WTC11 (cell line): ENCODE measurements around the gene TRMT11. TPM values are rescaled to one million over a fixed set of nuclear protein-coding genes. Genes with fewer than 3 reads are reported as not detected.

Experiments
- ATAC-seq: fragments of 200-7000 bp; cut with Tn5 transposase; 2 replicates; pipeline ENCODE4 v1.10.0; 2021; ENCODE audit warnings: mild to moderate bottlenecking, moderate library complexity
- CTCF ChIA-PET: fragments of 300-600 bp; sonication (Branson Sonifier 250); formaldehyde crosslinking; loops from one replicate; lab custom pipeline; 2021; ENCODE audit warnings: antibody characterized with exemption; lab: Charles Lee
- POLR2A ChIA-PET: fragments of 350-600 bp; sonication (Branson Sonifier 250); formaldehyde crosslinking; loops from one replicate; lab custom pipeline; 2021; ENCODE audit warnings: antibody characterized with exemption; lab: Charles Lee
- DNase-seq: peaks from one replicate; pipeline ENCODE4 v3.0.0; 2021; ENCODE audit warnings: low spot score
- H3K27ac Mint-ChIP-seq: 2 replicates; pipeline ENCODE4 v1.8.0; 2021; ENCODE audit warnings: mixed read lengths
- H3K27me3 Mint-ChIP-seq: 2 replicates; pipeline ENCODE4 v1.8.0; 2021; ENCODE audit warnings: low read depth, mild to moderate bottlenecking, moderate library complexity, mixed read lengths
- H3K36me3 Mint-ChIP-seq: 2 replicates; pipeline ENCODE4 v1.8.0; 2021; ENCODE audit warnings: mixed read lengths
- H3K4me1 Mint-ChIP-seq: 2 replicates; pipeline ENCODE4 v1.8.0; 2022; ENCODE audit warnings: mixed read lengths
- H3K4me3 Mint-ChIP-seq: 2 replicates; pipeline ENCODE4 v1.8.0; 2021; ENCODE audit warnings: mild to moderate bottlenecking, moderate library complexity, mixed read lengths
- H3K9me3 Mint-ChIP-seq: 2 replicates; pipeline ENCODE4 v1.8.0; 2021; ENCODE audit warnings: mixed read lengths
- AFF4 ChIP-seq: sonication (generic); formaldehyde crosslinking; IDR thresholded peaks from 2 replicates; pipeline ENCODE4 v1.8.1; 2023; ENCODE audit warnings: mild to moderate bottlenecking, missing genetic modification reagents, borderline replicate concordance
- ATF2 ChIP-seq: sonication (generic); formaldehyde crosslinking; IDR thresholded peaks from 2 replicates; pipeline ENCODE4 v1.8.1; 2022; ENCODE audit warnings: low read depth, missing genetic modification reagents, borderline replicate concordance
- ATF6 ChIP-seq: sonication (generic); formaldehyde crosslinking; IDR thresholded peaks from 2 replicates; pipeline ENCODE4 v1.8.1; 2023; ENCODE audit warnings: mild to moderate bottlenecking, missing genetic modification reagents
- CBFB ChIP-seq: sonication (generic); formaldehyde crosslinking; IDR thresholded peaks from 2 replicates; pipeline ENCODE4 v1.8.1; 2022; ENCODE audit warnings: mild to moderate bottlenecking, low read depth, missing genetic modification reagents
- FOXK1 ChIP-seq: sonication (generic); formaldehyde crosslinking; IDR thresholded peaks from 2 replicates; pipeline ENCODE4 v1.8.0; 2022; ENCODE audit warnings: mild to moderate bottlenecking, moderate library complexity, missing genetic modification reagents
- HMGXB4 ChIP-seq: sonication (generic); formaldehyde crosslinking; IDR thresholded peaks from 2 replicates; pipeline ENCODE4 v1.8.1; 2023; ENCODE audit warnings: mild to moderate bottlenecking, moderate library complexity, missing genetic modification reagents
- NFE2L1 ChIP-seq: sonication (generic); formaldehyde crosslinking; IDR thresholded peaks from 2 replicates; pipeline ENCODE4 v1.8.1; 2023; ENCODE audit warnings: missing genetic modification reagents
- NR2C2 ChIP-seq: sonication (generic); formaldehyde crosslinking; IDR thresholded peaks from 2 replicates; pipeline ENCODE4 v1.8.0; 2022; ENCODE audit warnings: mild to moderate bottlenecking, missing genetic modification reagents
- RORB ChIP-seq: fragments of 250-450 bp; sonication (Bioruptor Pico); IDR thresholded peaks from 2 replicates; pipeline ENCODE4 v1.9.0; 2021; ENCODE audit warnings: mild to moderate bottlenecking
- SOX15 ChIP-seq: fragments of 250-450 bp; sonication (Bioruptor Pico); IDR thresholded peaks from 2 replicates; pipeline ENCODE4 v1.9.0; 2021; ENCODE audit warnings: mild to moderate bottlenecking
- USF2 ChIP-seq: sonication (generic); formaldehyde crosslinking; IDR thresholded peaks from 2 replicates; pipeline ENCODE4 v1.8.1; 2023; ENCODE audit warnings: mild to moderate bottlenecking, missing genetic modification reagents, moderate library complexity
- ZNF219 ChIP-seq: sonication (generic); formaldehyde crosslinking; IDR thresholded peaks from 2 replicates; pipeline ENCODE4 v1.8.0; 2023; ENCODE audit warnings: missing genetic modification reagents, mild to moderate bottlenecking, borderline replicate concordance
- ZNF232 ChIP-seq: sonication (generic); formaldehyde crosslinking; IDR thresholded peaks from 2 replicates; pipeline ENCODE4 v1.8.0; 2022; ENCODE audit warnings: mild to moderate bottlenecking, missing genetic modification reagents
- ZNF671 ChIP-seq: fragments of 250-450 bp; sonication (Bioruptor Pico); IDR thresholded peaks from 2 replicates; pipeline ENCODE4 v1.8.0; 2021; ENCODE audit warnings: mild to moderate bottlenecking
- total RNA-seq: library from RNA; stranded (reverse); gene quantifications from 3 replicates; pipeline ENCODE4 v1.2.3, GENCODE V29; 2021
- TF ChIP-seq, protein P1 (sequence below): sonication (generic); formaldehyde crosslinking; IDR thresholded peaks from 2 replicates; pipeline ENCODE4 v1.8.1; 2023; ENCODE audit warnings: mild to moderate bottlenecking, missing genetic modification reagents, moderate library complexity
- TF ChIP-seq, protein P2 (sequence below): sonication (generic); formaldehyde crosslinking; conservative IDR thresholded peaks from 2 replicates; pipeline ENCODE4 v1.8.1; 2022; ENCODE audit warnings: mild to moderate bottlenecking, missing genetic modification reagents
- TF ChIP-seq, protein P3 (sequence below): fragments of 250-450 bp; sonication (Bioruptor Pico); IDR thresholded peaks from 2 replicates; pipeline ENCODE4 v1.9.0; 2021; ENCODE audit warnings: mild to moderate bottlenecking
- TF ChIP-seq, protein P4 (sequence below): sonication (generic); formaldehyde crosslinking; IDR thresholded peaks from 2 replicates; pipeline ENCODE4 v1.8.0; 2022; ENCODE audit warnings: mild to moderate bottlenecking, missing genetic modification reagents
- TF ChIP-seq, protein P5 (sequence below): fragments of 250-450 bp; sonication (Bioruptor Pico); IDR thresholded peaks from 2 replicates; pipeline ENCODE4 v1.8.0; 2021; ENCODE audit warnings: mild to moderate bottlenecking
- TF ChIP-seq, protein P6 (sequence below): sonication (generic); formaldehyde crosslinking; IDR thresholded peaks from 2 replicates; pipeline ENCODE4 v1.8.0; 2023; ENCODE audit warnings: missing genetic modification reagents

The TRMT11 gene
- total RNA-seq, 1 experiment from 2014 or later, result 32.3 TPM

DNA sequence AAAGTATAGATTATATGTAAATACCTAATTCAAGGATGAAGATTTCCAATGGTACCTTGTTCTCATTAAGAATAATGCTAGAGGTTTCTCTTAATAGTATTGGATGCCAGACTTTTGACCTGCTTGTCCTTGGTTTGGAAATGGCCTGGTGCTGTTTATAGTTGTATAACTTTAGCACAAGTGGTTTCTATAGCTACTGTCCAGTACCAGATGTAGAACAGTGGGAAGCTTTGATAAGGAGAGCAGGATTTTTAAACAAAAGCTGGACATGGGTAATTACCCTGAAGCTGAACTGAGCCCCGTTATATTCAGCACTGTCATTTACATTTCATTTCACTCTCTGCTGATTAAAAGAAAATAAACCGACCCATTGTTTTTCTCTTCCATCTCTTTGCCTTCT is 43.7 kb downstream of the TRMT11 start (continued):
- TF ChIP-seq ZNF219, result no peak
- TF ChIP-seq NR2C2 (CRISPR knock-in tag), result no peak
- TF ChIP-seq NFE2L1, result no peak
- TF ChIP-seq, protein P1, sequence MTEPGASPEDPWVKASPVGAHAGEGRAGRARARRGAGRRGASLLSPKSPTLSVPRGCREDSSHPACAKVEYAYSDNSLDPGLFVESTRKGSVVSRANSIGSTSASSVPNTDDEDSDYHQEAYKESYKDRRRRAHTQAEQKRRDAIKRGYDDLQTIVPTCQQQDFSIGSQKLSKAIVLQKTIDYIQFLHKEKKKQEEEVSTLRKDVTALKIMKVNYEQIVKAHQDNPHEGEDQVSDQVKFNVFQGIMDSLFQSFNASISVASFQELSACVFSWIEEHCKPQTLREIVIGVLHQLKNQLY, result no peak
- TF ChIP-seq ZNF232 (CRISPR knock-in tag), result no peak
- no peak for TF ChIP-seq ATF6 (CRISPR knock-in tag)
- no peak for TF ChIP-seq SOX15 (CRISPR knock-in tag)
- no peak for TF ChIP-seq FOXK1
- no peak for TF ChIP-seq USF2 (CRISPR knock-in tag)

GRCh38 chr6:126033696-126034095 is 47.4 kb downstream of the TRMT11 start:
- ChIA-PET POLR2A (no interaction called here), CTCF (interaction anchor here (0.6 to 1.4 kb wide), 9 partner anchors 12 to 1087 kb away, joined by 3 to 7 read pairs (median 3); partner anchors contain the start of gene HINT3)

More at GRCh38 chr6:126033696-126034095, 47.4 kb downstream of the TRMT11 start:
- Mint-ChIP-seq H3K9me3 (no peaks in the 10 kb centered on the region), H3K4me1 (peaks cover 10% of the 10 kb centered on the region), H3K27me3 (no peaks in the 10 kb centered on the region), H3K4me3 (no peak overlapping the region), H3K27ac (no peak overlapping the region), H3K36me3 (peaks cover 15% of the 10 kb centered on the region)
- ATAC-seq, result peak; percentile 95
- no peak for TF ChIP-seq ATF2 (CRISPR knock-in tag)
- TF ChIP-seq, protein P2, sequence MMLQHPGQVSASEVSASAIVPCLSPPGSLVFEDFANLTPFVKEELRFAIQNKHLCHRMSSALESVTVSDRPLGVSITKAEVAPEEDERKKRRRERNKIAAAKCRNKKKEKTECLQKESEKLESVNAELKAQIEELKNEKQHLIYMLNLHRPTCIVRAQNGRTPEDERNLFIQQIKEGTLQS, result no peak
- no peak for TF ChIP-seq AFF4 (CRISPR knock-in tag)
- TF ChIP-seq CBFB, result no peak
- TF ChIP-seq, protein P3, sequence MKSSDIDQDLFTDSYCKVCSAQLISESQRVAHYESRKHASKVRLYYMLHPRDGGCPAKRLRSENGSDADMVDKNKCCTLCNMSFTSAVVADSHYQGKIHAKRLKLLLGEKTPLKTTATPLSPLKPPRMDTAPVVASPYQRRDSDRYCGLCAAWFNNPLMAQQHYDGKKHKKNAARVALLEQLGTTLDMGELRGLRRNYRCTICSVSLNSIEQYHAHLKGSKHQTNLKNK, result no peak
- TF ChIP-seq, protein P4, sequence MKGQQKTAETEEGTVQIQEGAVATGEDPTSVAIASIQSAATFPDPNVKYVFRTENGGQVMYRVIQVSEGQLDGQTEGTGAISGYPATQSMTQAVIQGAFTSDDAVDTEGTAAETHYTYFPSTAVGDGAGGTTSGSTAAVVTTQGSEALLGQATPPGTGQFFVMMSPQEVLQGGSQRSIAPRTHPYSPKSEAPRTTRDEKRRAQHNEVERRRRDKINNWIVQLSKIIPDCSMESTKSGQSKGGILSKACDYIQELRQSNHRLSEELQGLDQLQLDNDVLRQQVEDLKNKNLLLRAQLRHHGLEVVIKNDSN (CRISPR knock-in tag), result no peak
- no peak for TF ChIP-seq NR2C2 (CRISPR knock-in tag)
- TF ChIP-seq, protein P5, sequence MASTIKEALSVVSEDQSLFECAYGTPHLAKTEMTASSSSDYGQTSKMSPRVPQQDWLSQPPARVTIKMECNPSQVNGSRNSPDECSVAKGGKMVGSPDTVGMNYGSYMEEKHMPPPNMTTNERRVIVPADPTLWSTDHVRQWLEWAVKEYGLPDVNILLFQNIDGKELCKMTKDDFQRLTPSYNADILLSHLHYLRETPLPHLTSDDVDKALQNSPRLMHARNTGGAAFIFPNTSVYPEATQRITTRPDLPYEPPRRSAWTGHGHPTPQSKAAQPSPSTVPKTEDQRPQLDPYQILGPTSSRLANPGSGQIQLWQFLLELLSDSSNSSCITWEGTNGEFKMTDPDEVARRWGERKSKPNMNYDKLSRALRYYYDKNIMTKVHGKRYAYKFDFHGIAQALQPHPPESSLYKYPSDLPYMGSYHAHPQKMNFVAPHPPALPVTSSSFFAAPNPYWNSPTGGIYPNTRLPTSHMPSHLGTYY (CRISPR knock-in tag), result no peak
- TF ChIP-seq HMGXB4 (CRISPR knock-in tag), result no peak
- no peak for TF ChIP-seq RORB (CRISPR knock-in tag)
- TF ChIP-seq, protein P6, sequence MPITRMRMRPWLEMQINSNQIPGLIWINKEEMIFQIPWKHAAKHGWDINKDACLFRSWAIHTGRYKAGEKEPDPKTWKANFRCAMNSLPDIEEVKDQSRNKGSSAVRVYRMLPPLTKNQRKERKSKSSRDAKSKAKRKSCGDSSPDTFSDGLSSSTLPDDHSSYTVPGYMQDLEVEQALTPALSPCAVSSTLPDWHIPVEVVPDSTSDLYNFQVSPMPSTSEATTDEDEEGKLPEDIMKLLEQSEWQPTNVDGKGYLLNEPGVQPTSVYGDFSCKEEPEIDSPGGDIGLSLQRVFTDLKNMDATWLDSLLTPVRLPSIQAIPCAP (CRISPR knock-in tag), result no peak
- TF ChIP-seq ZNF671 (CRISPR knock-in tag), result no peak
- no peak for DNase-seq
